T-cell (primary cell): ENCODE data around the gene RUNX2. TPM values are rescaled to one million over a fixed set of nuclear protein-coding genes. Genes with fewer than 3 reads are reported as not detected.

Experiments used
- ATAC-seq, 4 experiments: fragments of 200-7000 bp in 3 of 4; fragments of 150-1000 bp in 1 of 4; cut with Tn5 transposase; replicated peaks in 1 of 4; 1 replicate in 3 of 4; 2 replicates in 1 of 4; pipeline ENCODE4 v1.10.0; 2021; ENCODE audit warnings: moderate library complexity in 3 of 4, mild to moderate bottlenecking in 2 of 4, moderate number of reproducible peaks in 1 of 4
- CTCF ChIA-PET, 2 donors: fragments of 300-600 bp; sonication (Branson Sonifier 250); formaldehyde crosslinking; loops; one replicate each; lab custom pipeline; 2022; ENCODE audit warnings: antibody characterized with exemption in 2 of 2; lab: Charles Lee
- POLR2A ChIA-PET, 2 donors: fragments of 300-600 bp; sonication (Branson Sonifier 250); formaldehyde crosslinking; loops; one replicate each; lab custom pipeline; 2022; ENCODE audit warnings: antibody characterized with exemption in 2 of 2; lab: Charles Lee
- DNase-seq, 35 experiments: peaks; one replicate each; pipeline versions ENCODE4 v3.0.0 to v3.0.0-alpha.2; 2013 to 2023
- H3K27ac ChIP-seq: one replicate; pipeline ENCODE4 v1.5.1; 2013; ENCODE audit warnings: low read length
- H3K27me3 ChIP-seq, 2 experiments: replicated peaks in 1 of 2; 1 replicate in 1 of 2; 2 replicates in 1 of 2; pipeline versions ENCODE4 v1.6.1 to v1.7.0; 2013; ENCODE audit warnings: low read length in 1 of 2, mixed read lengths in 1 of 2; ENCODE audit not compliant: control insufficient read depth in 2 of 2, insufficient read depth in 2 of 2; ENCODE audit errors: extremely low read depth in 1 of 2
- H3K36me3 ChIP-seq, 2 donors: 1 replicate in 1 of 2; 2 replicates in 1 of 2; pipeline versions ENCODE4 v1.6.1 to v1.7.0; 2013; ENCODE audit warnings: low read length in 1 of 2; ENCODE audit not compliant: control insufficient read depth in 2 of 2, insufficient read depth in 1 of 2; ENCODE audit errors: extremely low read depth in 1 of 2
- H3K4me1 ChIP-seq, 2 experiments: 1 replicate in 1 of 2; 2 replicates in 1 of 2; pipeline versions ENCODE4 v1.6.1 to v1.7.0; 2013; ENCODE audit warnings: low read length in 2 of 2, mixed read lengths in 1 of 2; ENCODE audit not compliant: insufficient read depth in 2 of 2, control insufficient read depth in 1 of 2; ENCODE audit errors: extremely low read depth in 1 of 2
- H3K4me3 ChIP-seq, 2 donors: 1 replicate in 1 of 2; 2 replicates in 1 of 2; pipeline versions ENCODE4 v1.5.1 to v1.7.0; 2013; ENCODE audit warnings: mild to moderate bottlenecking in 2 of 2, low read length in 1 of 2, moderate library complexity in 1 of 2; ENCODE audit not compliant: control insufficient read depth in 1 of 2; ENCODE audit errors: extremely low read depth in 1 of 2
- H3K9me3 ChIP-seq: 2 replicates; pipeline ENCODE4 v1.7.0; 2013
- H3K27ac Mint-ChIP-seq, 2 donors: one replicate each; pipeline ENCODE4 v1.8.0; 2020 to 2021; ENCODE audit warnings: mild to moderate bottlenecking in 2 of 2, mixed read lengths in 2 of 2
- H3K27me3 Mint-ChIP-seq, 2 donors: one replicate each; pipeline ENCODE4 v1.8.0; 2021 to 2022; ENCODE audit warnings: mixed read lengths in 2 of 2
- H3K36me3 Mint-ChIP-seq: one replicate; pipeline ENCODE4 v1.8.0; 2021; ENCODE audit warnings: mixed read lengths
- H3K4me1 Mint-ChIP-seq, 3 donors: one replicate each; pipeline ENCODE4 v1.8.0; 2020 to 2022; ENCODE audit warnings: mixed read lengths in 3 of 3, mild to moderate bottlenecking in 1 of 3
- H3K4me3 Mint-ChIP-seq, 3 donors: one replicate each; pipeline ENCODE4 v1.8.0; 2020 to 2022; ENCODE audit warnings: mild to moderate bottlenecking in 3 of 3, mixed read lengths in 3 of 3, moderate library complexity in 3 of 3
- H3K9me3 Mint-ChIP-seq, 3 donors: one replicate each; pipeline ENCODE4 v1.8.0; 2020 to 2022; ENCODE audit warnings: mixed read lengths in 3 of 3
- WGBS: methylation state at CpG from one replicate; pipeline ENCODE4 v1.1.5; 2013; ENCODE audit warnings: missing lambda C conversion rate; ENCODE audit not compliant: insufficient coverage; 5-methylcytosine and 5-hydroxymethylcytosine counted together
- total RNA-seq, 35 experiments: library from RNA in 6 of 35; stranded (reverse) in 6 of 35; fragments of 120-200 nt in 1 of 35; gene quantifications; one replicate each; pipeline versions ENCODE4 v1.2.1 to v1.2.4 and lab custom pipeline; 2013 to 2026

RUNX2 gene
- total RNA-seq, 5 donors from 2014 or later (not counting 1 experiment from before 2014, with no cell fraction given), result 14.4 to 31.8 (median 22.4) TPM

- POLR2A ChIA-PET, result no interaction called here
- CTCF ChIA-PET, result no interaction called here
- Mint-ChIP-seq H3K27ac (no peak overlapping the region), H3K27me3 (no peaks in the 10 kb centered on the region), H3K4me3 (no peak overlapping the region), H3K36me3 (no peaks in the 10 kb centered on the region), H3K9me3 (no peaks in the 10 kb centered on the region), H3K4me1 (peaks cover 9 to 29% (median 14%) of the 10 kb centered on the region in 3 donors)
- H3K36me3 ChIP-seq, result no peaks in the 10 kb centered on the region
- 100% methylated on average over 1 of the region's 3 CpGs for WGBS
- no peaks in the 10 kb centered on the region for H3K9me3 ChIP-seq
- peaks cover 0 to 6% of the 10 kb centered on the region in 2 experiments for H3K4me1 ChIP-seq
- H3K4me3 ChIP-seq, result no peak overlapping the region
- H3K27me3 ChIP-seq, result peaks cover 0 to 8% of the 10 kb centered on the region in 2 experiments
- ATAC-seq (no peak), DNase-seq (no peak)
- no peak overlapping the region for H3K27ac ChIP-seq
These were observed 323.2 kb downstream of the RUNX2 start for GRCh38 chr6:45651301-45651700.

GRCh38 chr6:45652416-45652815, 324.3 kb downstream of the RUNX2 start:
- no peak overlapping the region for H3K4me3 ChIP-seq
- ATAC-seq (no peak), DNase-seq (no peak)
- H3K27ac Mint-ChIP-seq, result no peak overlapping the region
- peaks cover 0 to 3% of the 10 kb centered on the region in 2 donors for H3K27me3 Mint-ChIP-seq
- no peak overlapping the region for H3K27ac ChIP-seq
- CTCF ChIA-PET, result no interaction called here
- no peaks in the 10 kb centered on the region for H3K9me3 ChIP-seq
- H3K36me3 ChIP-seq, result no peaks in the 10 kb centered on the region
- peaks cover 0 to 4% of the 10 kb centered on the region in 2 experiments for H3K4me1 ChIP-seq
- H3K4me1 Mint-ChIP-seq, result peaks cover 5 to 19% (median 10%) of the 10 kb centered on the region in 3 donors
- POLR2A ChIA-PET, result no interaction called here
- peaks cover 0 to 4% (median 3%) of the 10 kb centered on the region in 3 donors for H3K9me3 Mint-ChIP-seq
- no CpG with 5 or more reads among the region's 1 CpG for WGBS
- H3K27me3 ChIP-seq, result peaks cover 0 to 8% of the 10 kb centered on the region in 2 experiments
- H3K4me3 Mint-ChIP-seq, result no peak overlapping the region
- H3K36me3 Mint-ChIP-seq, result no peaks in the 10 kb centered on the region

GRCh38 chr6:45653117-45653883, 325.2 kb downstream of the RUNX2 start:
- no peak for ATAC-seq
- H3K36me3 ChIP-seq, result no peaks in the 10 kb centered on the region
- H3K4me1 Mint-ChIP-seq, result peaks cover 3 to 12% (median 5%) of the 10 kb centered on the region in 3 donors
- WGBS, result 89% methylated on average over 2 of the region's 4 CpGs
- no peaks in the 10 kb centered on the region for H3K4me1 ChIP-seq
- ChIA-PET CTCF (no interaction called here), POLR2A (no interaction called here)
- no peak overlapping the region for H3K27ac ChIP-seq
- peaks cover 0 to 8% of the 10 kb centered on the region in 2 experiments for H3K27me3 ChIP-seq
- peaks cover 0 to 4% (median 3%) of the 10 kb centered on the region in 3 donors for H3K9me3 Mint-ChIP-seq
- no peak overlapping the region for H3K4me3 Mint-ChIP-seq
- no peaks in the 10 kb centered on the region for H3K36me3 Mint-ChIP-seq
- no peak overlapping the region for H3K27ac Mint-ChIP-seq
- H3K9me3 ChIP-seq, result no peaks in the 10 kb centered on the region
- DNase-seq, result no peak
- peaks cover 0 to 3% of the 10 kb centered on the region in 2 donors for H3K27me3 Mint-ChIP-seq
- no peak overlapping the region for H3K4me3 ChIP-seq

- Histone ChIP-seq H3K27ac (no peak overlapping the region), H3K27me3 (peaks cover 0 to 8% of the 10 kb centered on the region in 2 experiments), H3K36me3 (no peaks in the 10 kb centered on the region), H3K4me3 (no peak overlapping the region), H3K9me3 (no peaks in the 10 kb centered on the region), H3K4me1 (peaks cover 6 to 8% of the 10 kb centered on the region in 2 experiments)
- Mint-ChIP-seq H3K4me1 (peaks cover 14 to 18% (median 17%) of the 10 kb centered on the region in 3 donors), H3K36me3 (no peaks in the 10 kb centered on the region), H3K4me3 (no peak overlapping the region), H3K27ac (no peak overlapping the region), H3K9me3 (peaks cover 0 to 4% (median 3%) of the 10 kb centered on the region in 3 donors), H3K27me3 (peaks cover 0 to 3% of the 10 kb centered on the region in 2 donors)
- ATAC-seq, result no peak
- ChIA-PET CTCF (no interaction called here), POLR2A (no interaction called here)
- DNase-seq, result no peak
- WGBS, result 80% methylated on average over 1 of the region's 2 CpGs
These were observed 326.5 kb downstream of the RUNX2 start for GRCh38 chr6:45654673-45655072.

GRCh38 chr6:45655745-45656476, 327.8 kb downstream of the RUNX2 start:
- no peak for DNase-seq
- H3K36me3 Mint-ChIP-seq, result no peaks in the 10 kb centered on the region
- ChIA-PET CTCF (no interaction called here), POLR2A (interaction anchor here in 1 of 2 donors (0.5 kb wide), 1 partner anchor 9 kb away, joined by 5 read pairs; no protein-coding TSS in a partner anchor)
- H3K4me1 Mint-ChIP-seq, result peaks cover 14 to 23% (median 18%) of the 10 kb centered on the region in 3 donors
- peaks cover 0 to 3% of the 10 kb centered on the region in 2 donors for H3K27me3 Mint-ChIP-seq
- Histone ChIP-seq H3K4me3 (no peak overlapping the region), H3K36me3 (no peaks in the 10 kb centered on the region), H3K4me1 (peaks cover 6 to 8% of the 10 kb centered on the region in 2 experiments), H3K27ac (no peak overlapping the region), H3K27me3 (peaks cover 0 to 8% of the 10 kb centered on the region in 2 experiments), H3K9me3 (no peaks in the 10 kb centered on the region)
- 100% methylated on average over 1 of the region's 4 CpGs for WGBS
- H3K27ac Mint-ChIP-seq, result no peak overlapping the region
- H3K9me3 Mint-ChIP-seq, result peaks cover 0 to 4% (median 3%) of the 10 kb centered on the region in 3 donors
- ATAC-seq, result no peak
- no peak overlapping the region for H3K4me3 Mint-ChIP-seq

GRCh38 chr6:45657226-45657625, 329.1 kb downstream of the RUNX2 start:
- Mint-ChIP-seq H3K27me3 (peaks cover 3% of the 10 kb centered on the region in 2 donors), H3K27ac (no peak overlapping the region), H3K4me1 (peaks cover 14 to 26% (median 18%) of the 10 kb centered on the region in 3 donors), H3K4me3 (no peak overlapping the region), H3K36me3 (no peaks in the 10 kb centered on the region), H3K9me3 (peaks cover 0 to 4% (median 3%) of the 10 kb centered on the region in 3 donors)
- Histone ChIP-seq H3K27ac (no peak overlapping the region), H3K4me1 (peaks cover 6 to 8% of the 10 kb centered on the region in 2 experiments), H3K27me3 (peaks cover 0 to 6% of the 10 kb centered on the region in 2 experiments), H3K4me3 (no peak overlapping the region), H3K36me3 (no peaks in the 10 kb centered on the region), H3K9me3 (no peaks in the 10 kb centered on the region)
- ATAC-seq (no peak), DNase-seq (no peak)
- ChIA-PET POLR2A (no interaction called here), CTCF (no interaction called here)
